HG02852 (cell line): ENCODE data around the gene MYO18B.

Experiments
- ATAC-seq: cut with Tn5 transposase; IDR thresholded peaks from one replicate; pipeline ENCODE4 v1.9.1; 2021; ENCODE audit warnings: mild to moderate bottlenecking, moderate library complexity; ENCODE audit not compliant: unreplicated experiment

Gene MYO18B

DNA sequence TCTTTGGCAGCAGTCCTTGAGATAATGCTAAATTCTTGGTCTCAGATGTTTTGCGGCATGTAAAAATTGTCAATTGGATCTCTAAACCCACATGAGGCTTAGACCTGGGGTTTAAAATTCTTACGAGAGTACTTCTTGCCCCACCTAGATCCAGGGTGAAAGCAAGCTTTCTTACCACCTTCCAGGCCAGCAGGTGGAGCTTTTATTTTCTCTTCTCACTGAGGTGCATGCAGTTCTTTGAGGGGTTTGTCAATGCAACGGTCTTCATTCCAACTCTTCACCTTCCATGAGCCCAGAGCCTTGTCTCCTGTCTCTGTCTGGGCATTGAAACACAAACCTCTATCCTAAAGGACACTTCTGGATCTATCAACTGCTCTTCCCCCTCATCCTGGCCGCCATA is 154.1 kb downstream of the MYO18B start:
- no peak for ATAC-seq

GRCh38 chr22:25896592-25896991 is 154.6 kb downstream of the MYO18B start:
- no peak for ATAC-seq

DNA sequence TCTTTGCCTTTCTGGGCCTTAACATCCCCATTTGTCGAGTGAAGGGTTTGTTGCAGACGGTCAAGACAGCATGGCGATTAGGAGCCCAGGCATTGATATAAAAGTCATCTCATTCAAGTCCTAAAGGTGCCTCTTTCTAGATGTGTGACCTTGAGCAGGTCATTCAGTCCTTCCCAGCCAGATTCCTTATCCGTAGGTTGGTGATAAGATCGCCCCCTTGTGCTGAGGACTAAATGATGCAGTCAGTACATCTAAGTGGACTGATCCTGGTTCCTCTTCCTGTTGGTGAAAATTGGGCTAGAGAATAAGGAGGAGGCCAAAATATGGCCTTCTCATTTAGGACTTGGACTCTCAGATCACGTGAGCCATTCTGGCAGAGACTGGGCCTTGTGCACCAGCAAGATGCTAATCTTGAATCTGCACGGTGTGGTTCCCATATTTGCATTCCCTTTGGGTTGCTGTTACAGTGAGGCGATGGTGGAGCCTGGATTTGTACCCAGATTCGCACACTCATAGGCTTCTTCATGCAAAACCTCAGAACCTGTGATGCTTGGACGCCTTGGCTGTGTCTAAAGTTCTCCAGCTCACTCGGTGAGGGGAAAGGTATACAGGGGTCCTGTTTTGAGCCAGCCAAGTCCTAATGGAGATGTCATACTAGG is 156.8 kb downstream of the MYO18B start:
- ATAC-seq: no peak

- no peak for ATAC-seq
Observed at GRCh38 chr22:25899566-25899965, 157.6 kb downstream of the MYO18B start.

DNA sequence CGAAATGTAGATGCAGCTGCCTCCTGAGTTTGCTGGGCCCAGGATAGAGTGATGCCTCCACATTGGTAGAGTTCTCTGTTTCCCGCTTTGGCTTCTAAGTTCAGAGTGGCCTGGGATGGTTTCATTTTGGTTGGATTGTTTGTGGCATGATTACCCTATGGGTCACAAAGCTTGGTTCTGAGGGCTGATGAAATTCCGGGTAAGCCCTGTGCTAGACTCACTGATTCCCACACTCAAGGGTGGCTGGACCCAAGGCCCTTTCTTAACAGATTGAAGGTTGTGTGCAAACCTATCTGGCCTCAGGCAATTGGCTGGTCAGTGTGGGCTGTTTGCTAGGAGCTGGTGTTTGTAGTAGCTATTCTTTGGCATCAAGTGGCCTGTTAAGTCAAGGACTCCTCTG is 158.4 kb downstream of the MYO18B start:
- no peak for ATAC-seq

DNA sequence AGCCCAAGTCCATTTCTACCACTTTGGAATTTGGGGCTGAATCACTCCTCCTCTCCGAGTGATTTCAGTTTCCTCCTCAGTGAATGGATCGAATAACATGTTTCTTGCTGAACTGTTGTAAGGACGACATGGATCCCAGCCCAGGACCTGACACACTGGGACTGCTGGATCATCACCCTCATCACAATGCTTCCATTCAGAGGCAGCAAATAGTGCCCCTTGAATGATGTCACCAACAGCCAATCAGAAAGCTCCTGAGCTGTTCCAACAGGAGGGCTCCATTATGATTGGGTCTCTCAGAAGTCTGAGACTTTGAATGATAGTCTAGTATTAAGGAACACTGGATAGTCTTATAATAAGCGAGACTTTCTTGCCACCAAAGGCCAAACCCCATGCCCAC is 158.9 kb downstream of the MYO18B start:
- no peak for ATAC-seq

- no peak for ATAC-seq
Observed at GRCh38 chr22:25902402-25902801, 160.4 kb downstream of the MYO18B start.

- ATAC-seq: no peak
Observed at GRCh38 chr22:25903294-25903693, 161.3 kb downstream of the MYO18B start.

DNA sequence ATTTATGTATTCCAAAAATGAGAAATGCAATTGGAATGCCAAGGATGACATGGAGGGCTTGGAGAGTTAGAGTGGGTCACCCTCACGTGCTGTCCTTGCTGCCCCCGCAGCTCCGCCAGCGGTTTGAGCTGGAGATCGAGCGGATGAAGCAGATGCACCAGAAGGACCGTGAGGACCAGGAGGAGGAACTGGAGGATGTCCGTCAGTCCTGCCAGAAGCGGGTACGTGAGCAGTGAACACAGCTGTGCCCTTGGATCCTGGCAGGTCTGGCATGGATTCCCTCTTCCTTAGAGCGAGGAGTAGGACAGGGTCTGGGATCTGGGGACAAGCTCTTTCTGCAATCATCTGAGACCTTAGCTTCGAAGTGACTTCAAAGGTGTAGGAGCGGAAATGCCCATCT is 166.2 kb downstream of the MYO18B start:
- no peak for ATAC-seq

DNA sequence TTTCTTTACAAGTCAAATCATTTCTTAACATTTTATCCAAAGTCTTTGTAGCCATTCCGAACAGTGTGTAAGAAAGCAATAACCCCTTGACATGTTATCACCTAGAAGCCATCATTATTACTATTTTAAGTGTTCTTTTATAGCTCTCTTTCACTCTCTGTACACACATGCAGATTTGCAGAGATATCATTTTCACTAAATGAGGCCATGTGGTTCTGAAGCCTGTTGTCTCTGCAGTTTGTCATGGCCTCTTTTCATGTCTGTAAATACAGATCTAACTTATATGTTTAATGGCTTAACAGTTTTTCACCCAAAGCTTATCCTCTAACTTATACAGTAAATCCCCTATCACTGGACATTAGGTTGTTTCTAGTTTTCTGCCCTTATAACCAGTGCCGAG is 166.8 kb downstream of the MYO18B start:
- ATAC-seq: no peak

- no peak for ATAC-seq
Observed at GRCh38 chr22:25909614-25910387, 167.8 kb downstream of the MYO18B start.

DNA sequence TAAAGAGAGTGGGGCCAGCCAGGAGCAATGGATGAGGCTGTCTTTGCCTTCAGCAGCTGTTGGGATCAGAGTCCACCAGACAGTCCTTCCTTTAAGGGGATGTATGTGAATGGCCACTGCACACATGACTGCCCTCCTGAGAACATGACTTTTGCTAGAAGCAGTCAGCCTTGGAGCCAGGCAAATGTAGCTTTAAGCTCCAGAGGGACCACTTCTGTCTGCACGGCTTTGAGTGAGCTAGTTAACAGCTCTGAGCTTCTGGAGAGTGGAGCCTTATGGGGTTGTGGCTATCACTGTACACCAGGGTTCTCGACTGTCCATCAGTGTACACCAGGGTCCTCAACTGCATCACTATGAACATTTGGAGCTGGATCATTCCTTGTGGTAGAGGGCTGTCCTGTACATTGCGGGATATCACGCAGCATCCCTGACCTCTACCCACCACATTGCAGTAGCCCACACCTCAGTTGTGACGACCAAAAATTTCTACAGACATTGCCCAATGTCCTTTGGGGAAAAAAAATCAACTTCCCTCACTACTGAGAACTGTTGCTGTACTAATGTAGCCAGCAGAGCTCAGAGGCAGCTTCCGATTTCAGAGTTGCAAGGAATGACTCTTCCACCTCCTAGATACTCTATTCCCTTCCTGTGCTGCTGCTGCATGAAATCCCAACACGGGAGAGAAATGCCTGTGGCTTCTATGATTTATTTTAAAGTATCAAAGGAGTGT is 169.4 kb downstream of the MYO18B start:
- ATAC-seq: no peak

DNA sequence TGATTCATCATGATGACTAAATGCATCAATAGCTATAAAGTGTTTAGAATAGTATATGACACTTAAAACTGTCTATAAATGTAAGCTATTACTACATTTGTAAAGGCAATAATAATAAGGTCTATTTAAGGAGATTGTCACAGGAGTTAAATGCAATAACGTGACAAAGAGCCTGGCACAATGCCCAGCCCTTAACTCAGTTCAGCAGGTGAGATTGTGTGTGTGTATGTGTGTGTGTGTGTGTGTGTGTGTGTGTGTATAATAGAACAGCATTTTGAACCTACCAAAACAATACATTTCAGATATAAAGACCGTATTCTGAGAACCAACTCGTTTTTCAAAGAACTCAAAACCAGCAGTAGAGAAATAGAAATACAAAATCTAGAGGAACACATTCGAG is 177.5 kb downstream of the MYO18B start:
- ATAC-seq: no peak

GRCh38 chr22:25922141-25922540 is 180.2 kb downstream of the MYO18B start:
- ATAC-seq: no peak

GRCh38 chr22:25923914-25924313 is 181.9 kb downstream of the MYO18B start:
- ATAC-seq: no peak

- no peak for ATAC-seq
Observed at GRCh38 chr22:25928038-25928437, 186.1 kb downstream of the MYO18B start.

DNA sequence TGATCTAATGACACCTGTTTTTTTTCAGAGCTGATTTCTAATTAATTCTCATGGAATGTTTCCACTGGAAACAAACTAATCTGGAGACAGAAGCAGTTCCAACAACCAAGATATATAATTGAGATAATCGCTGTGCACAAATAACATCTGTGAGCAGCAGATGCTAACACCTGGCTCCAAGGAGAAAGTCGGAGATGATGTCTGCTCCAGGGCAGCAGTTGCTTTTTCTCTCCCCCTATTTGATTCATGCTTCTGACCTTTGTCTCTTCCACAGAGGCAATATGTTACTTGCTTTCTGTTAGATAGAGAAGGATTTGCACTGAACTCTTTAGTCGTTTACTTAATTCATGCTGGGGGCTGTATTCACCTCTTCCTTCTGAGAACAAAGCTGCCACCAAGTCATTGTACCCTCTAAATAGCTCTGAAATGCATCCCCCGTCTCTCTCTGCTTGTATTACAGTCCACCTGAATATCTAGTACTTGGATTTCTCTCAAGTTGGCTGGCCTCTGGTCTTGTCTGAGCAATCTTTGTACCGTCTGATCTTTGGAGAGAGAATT is 187.4 kb downstream of the MYO18B start:
- ATAC-seq: no peak

DNA sequence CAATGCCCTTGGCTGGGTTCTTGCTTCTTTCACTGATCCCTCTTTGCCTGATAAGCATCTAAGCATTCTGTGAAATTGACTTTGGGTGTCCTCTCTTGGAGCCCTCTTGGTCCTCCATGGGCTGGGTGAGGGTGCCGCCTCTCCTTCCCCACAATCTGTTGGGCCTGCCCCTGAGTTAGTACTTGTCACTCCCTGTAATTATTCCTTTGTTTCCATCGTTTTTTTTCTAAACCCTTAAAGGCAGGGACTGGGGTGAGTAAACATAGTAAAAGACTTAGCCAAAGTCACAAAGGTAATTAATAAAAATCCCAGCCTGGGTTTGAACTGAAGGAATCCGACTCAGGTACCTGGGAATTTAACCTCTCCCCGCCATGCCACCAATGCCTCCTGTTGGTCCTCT is 188.1 kb downstream of the MYO18B start:
- ATAC-seq: no peak

GRCh38 chr22:25930788-25931310 is 188.9 kb downstream of the MYO18B start:
- ATAC-seq: no peak

DNA sequence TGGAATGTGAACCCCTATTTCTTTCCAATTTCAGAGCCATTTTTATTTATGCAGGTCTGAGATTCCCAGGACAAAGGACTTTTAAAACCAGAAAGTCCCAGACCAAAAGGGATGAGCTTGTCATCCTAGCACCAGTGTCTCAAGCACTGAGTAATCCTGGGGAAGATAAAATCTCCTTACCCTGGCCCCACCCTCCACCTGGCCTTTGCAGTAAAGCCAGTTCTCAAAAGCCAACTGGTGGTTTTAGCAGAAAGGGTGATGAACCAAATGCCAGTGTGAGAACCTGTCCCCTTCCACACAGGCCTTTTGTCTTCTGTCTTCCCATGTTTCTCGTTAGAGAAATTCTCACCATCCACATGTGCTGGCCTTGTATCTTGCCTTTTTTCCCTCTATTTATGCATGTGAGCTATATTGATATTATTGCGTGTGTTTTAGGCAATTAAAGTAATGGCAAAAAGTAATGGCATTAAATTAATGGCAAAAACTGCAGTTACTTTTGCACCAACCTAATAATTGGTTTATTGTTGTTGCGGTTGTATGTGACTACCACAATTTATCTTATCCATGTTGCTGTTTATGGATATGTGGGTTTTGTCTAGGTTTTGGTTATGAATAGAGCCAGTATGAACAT is 191.3 kb downstream of the MYO18B start:
- no peak for ATAC-seq
